AG10803 (cell line): ENCODE data around the gene ILF2.
A peak's percentile ranks its signal among the peaks of the same experiment; 100 is the strongest.

ENCODE experiments used
- DNase-seq: peaks from one replicate; pipeline ENCODE4 v3.0.0; 2010; ENCODE audit warnings: low read depth
- H3K4me3 ChIP-seq: 2 replicates; pipeline ENCODE4 v1.5.1; 2011; ENCODE audit warnings: mild to moderate bottlenecking, low read length, control low read depth
- CTCF ChIP-seq: conservative IDR thresholded peaks from 2 replicates; pipeline ENCODE4 v1.5.1; 2011; ENCODE audit warnings: mild to moderate bottlenecking, low read length, control low read depth, inconsistent platforms

Gene ILF2

GRCh38 chr1:153658400-153659174, 12.2 kb downstream of the ILF2 start, which contains the start of gene SNAPIN:
Gene SNAPIN, plus strand, starts transcription at chr1:153658703. Its CDS starts 41 bp downstream, at chr1:153658744.
- DNase-seq: peak; percentile 85
- peak within 1 kb of the TSS; percentile 89 for H3K4me3 ChIP-seq
- TF ChIP-seq CTCF: no peak; the same call in 1 of the 2 replicates

DNA sequence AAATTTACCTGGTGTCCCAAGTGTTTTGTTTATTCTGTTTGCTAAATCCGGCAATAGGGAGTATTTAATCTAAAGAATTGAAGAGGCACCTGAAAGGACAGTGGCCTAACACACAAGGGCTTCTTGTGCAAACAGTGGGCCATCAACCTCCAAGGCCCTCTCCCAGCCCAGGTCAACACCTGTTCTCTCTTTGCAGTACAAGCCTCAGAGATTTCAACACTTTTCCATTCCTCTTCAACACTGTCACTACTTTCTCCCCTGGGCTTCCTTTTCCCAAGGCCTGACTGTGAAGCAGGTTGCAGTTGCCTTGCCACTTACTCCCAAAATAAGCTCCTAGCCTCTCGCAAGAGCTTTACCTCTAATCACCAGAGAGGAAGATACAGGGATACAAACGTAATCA, 15.5 kb downstream of the ILF2 start:
- H3K4me3 ChIP-seq: no peak overlapping the region
- no peak for DNase-seq
- no peak for TF ChIP-seq CTCF

GRCh38 chr1:153652805-153653500, 17.8 kb downstream of the ILF2 start:
- peak; percentile 63 for DNase-seq

GRCh38 chr1:153651771-153652170, 19.0 kb downstream of the ILF2 start:
- no peak for DNase-seq
- no peak for TF ChIP-seq CTCF
- H3K4me3 ChIP-seq: no peak overlapping the region

More at GRCh38 chr1:153652805-153653500, 17.8 kb downstream of the ILF2 start:
- no peak for TF ChIP-seq CTCF
- no peak overlapping the region for H3K4me3 ChIP-seq

- H3K4me3 ChIP-seq: no peak overlapping the region
- TF ChIP-seq CTCF: no peak
- DNase-seq: no peak
Measured at GRCh38 chr1:153649863-153650235, 20.9 kb downstream of the ILF2 start.

- no peak for DNase-seq
- H3K4me3 ChIP-seq: no peak overlapping the region
- no peak for TF ChIP-seq CTCF
Measured at GRCh38 chr1:153649137-153649862, 21.5 kb downstream of the ILF2 start.
